GM10248 (cell line): ENCODE data around the gene PARP16.

Experiments
- CTCF ChIA-PET: fragments of 300-600 bp; sonication (Branson Sonifier 250); formaldehyde crosslinking; extraction: SDS; loops from one replicate; lab custom pipeline; 2021; ENCODE audit warnings: antibody characterized with exemption; lab: Yijun Ruan, JAX
- POLR2A ChIA-PET: fragments of 350-650 bp; sonication (Branson Sonifier 250); formaldehyde crosslinking; extraction: SDS; loops from one replicate; lab custom pipeline; 2020; ENCODE audit warnings: antibody characterized with exemption; lab: Yijun Ruan, JAX
- DNase-seq: peaks from one replicate; pipeline ENCODE4 v3.0.0; 2012; ENCODE audit errors: extremely low spot score
- CTCF ChIP-seq: IDR thresholded peaks from 2 replicates; pipeline ENCODE4 v1.5.1; 2012; ENCODE audit warnings: mild to moderate bottlenecking, low read depth; ENCODE audit errors: extremely low read depth, missing control alignments, control extremely low read depth

The PARP16 gene

GRCh38 chr15:65214010-65214409 is 72.7 kb downstream of the PARP16 start:
- DNase-seq = no peak
- no peak for TF ChIP-seq CTCF
- POLR2A ChIA-PET = no interaction called here
- CTCF ChIA-PET = interaction anchor here (2.2 kb wide), 1 partner anchor 72 kb away, joined by 8 read pairs; the partner anchor contains the start of gene PARP16

- TF ChIP-seq CTCF = no peak
- no peak for DNase-seq
- POLR2A ChIA-PET = no interaction called here
- CTCF ChIA-PET = interaction anchor here (2.8 kb wide), 1 partner anchor 8 kb away, joined by 14 read pairs; no protein-coding TSS in a partner anchor
Observed at GRCh38 chr15:65213241-65213640, 73.4 kb downstream of the PARP16 start.

GRCh38 chr15:65212097-65212496 is 74.6 kb downstream of the PARP16 start:
- ChIA-PET CTCF (interaction anchor here (1.0 to 3.1 kb wide), 19 partner anchors 9 to 146 kb away, joined by 3 to 22 read pairs (median 4); partner anchors contain the start of genes CLPX, PARP16 and RNU5B-1), POLR2A (interaction anchor here (0.5 to 1.7 kb wide), 2 partner anchors 93 to 94 kb away, joined by 5 to 6 read pairs; partner anchors contain the start of gene RNU5B-1)
- peak; percentile 49 for TF ChIP-seq CTCF
- DNase-seq = peak; percentile 74

- ChIA-PET POLR2A (interaction anchor here (1.7 kb wide), 1 partner anchor 93 kb away, joined by 5 read pairs; the partner anchor contains the start of gene RNU5B-1), CTCF (interaction anchor here (1.0 to 3.1 kb wide), 16 partner anchors 10 to 147 kb away, joined by 3 to 22 read pairs (median 5); partner anchors contain the start of genes CLPX, PARP16 and RNU5B-1)
- no peak for TF ChIP-seq CTCF
- DNase-seq = no peak
Observed at GRCh38 chr15:65211482-65211982, 75.2 kb downstream of the PARP16 start.

- POLR2A ChIA-PET = interaction anchor here (1.7 kb wide), 1 partner anchor 94 kb away, joined by 5 read pairs; the partner anchor contains the start of gene RNU5B-1
Observed at GRCh38 chr15:65210770-65211481, 75.8 kb downstream of the PARP16 start, which contains the start of gene CILP. Gene CILP, minus strand, starts transcription at chr15:65211473. Its CDS starts 1,718 bp downstream, at chr15:65209755.

More at GRCh38 chr15:65210770-65211481, 75.8 kb downstream of the PARP16 start, which contains the start of gene CILP:
- no peak for DNase-seq
- CTCF ChIA-PET = interaction anchor here (0.9 to 3.1 kb wide), 13 partner anchors 10 to 148 kb away, joined by 3 to 22 read pairs (median 5); partner anchors contain the start of genes CLPX and RNU5B-1
- no peak for TF ChIP-seq CTCF
